Hepatocyte (in vitro differentiated cells): ENCODE measurements around the gene GAS2L1.

Experiments used
- EZH2 ChIP-seq: fragments of 200-600 bp; sonication (generic); IDR thresholded peaks from 2 replicates; pipeline ENCODE4 v1.6.1; 2016; ENCODE audit warnings: antibody characterized with exemption, mild to moderate bottlenecking, borderline replicate concordance
- EZH2phosphoT487 ChIP-seq: fragments of 200-600 bp; sonication (generic); IDR thresholded peaks from one replicate; pipeline ENCODE4 v1.6.1; 2018; ENCODE audit warnings: antibody characterized with exemption, mild to moderate bottlenecking, low read depth, moderate library complexity; ENCODE audit not compliant: unreplicated experiment, severe bottlenecking
- TF ChIP-seq, protein P1 (sequence below): fragments of 200-600 bp; sonication (generic); IDR thresholded peaks from 2 replicates; pipeline ENCODE4 v1.5.1; 2016; ENCODE audit warnings: antibody characterized with exemption, mild to moderate bottlenecking; ENCODE audit not compliant: poor library complexity

- TF ChIP-seq, protein P1, sequence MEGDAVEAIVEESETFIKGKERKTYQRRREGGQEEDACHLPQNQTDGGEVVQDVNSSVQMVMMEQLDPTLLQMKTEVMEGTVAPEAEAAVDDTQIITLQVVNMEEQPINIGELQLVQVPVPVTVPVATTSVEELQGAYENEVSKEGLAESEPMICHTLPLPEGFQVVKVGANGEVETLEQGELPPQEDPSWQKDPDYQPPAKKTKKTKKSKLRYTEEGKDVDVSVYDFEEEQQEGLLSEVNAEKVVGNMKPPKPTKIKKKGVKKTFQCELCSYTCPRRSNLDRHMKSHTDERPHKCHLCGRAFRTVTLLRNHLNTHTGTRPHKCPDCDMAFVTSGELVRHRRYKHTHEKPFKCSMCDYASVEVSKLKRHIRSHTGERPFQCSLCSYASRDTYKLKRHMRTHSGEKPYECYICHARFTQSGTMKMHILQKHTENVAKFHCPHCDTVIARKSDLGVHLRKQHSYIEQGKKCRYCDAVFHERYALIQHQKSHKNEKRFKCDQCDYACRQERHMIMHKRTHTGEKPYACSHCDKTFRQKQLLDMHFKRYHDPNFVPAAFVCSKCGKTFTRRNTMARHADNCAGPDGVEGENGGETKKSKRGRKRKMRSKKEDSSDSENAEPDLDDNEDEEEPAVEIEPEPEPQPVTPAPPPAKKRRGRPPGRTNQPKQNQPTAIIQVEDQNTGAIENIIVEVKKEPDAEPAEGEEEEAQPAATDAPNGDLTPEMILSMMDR: no peak
- TF ChIP-seq EZH2phosphoT487: no peak
- TF ChIP-seq EZH2: no peak
Measured at GRCh38 chr22:29301716-29302401, 4.6 kb upstream of the GAS2L1 start.
